ENCODE measurements around the gene STK32B. TPM values are rescaled to one million over a fixed set of nuclear protein-coding genes. Genes with fewer than 3 reads are reported as not detected.

Gene STK32B
- total RNA-seq, 2 experiments from 2014 or later = not detected

DNA sequence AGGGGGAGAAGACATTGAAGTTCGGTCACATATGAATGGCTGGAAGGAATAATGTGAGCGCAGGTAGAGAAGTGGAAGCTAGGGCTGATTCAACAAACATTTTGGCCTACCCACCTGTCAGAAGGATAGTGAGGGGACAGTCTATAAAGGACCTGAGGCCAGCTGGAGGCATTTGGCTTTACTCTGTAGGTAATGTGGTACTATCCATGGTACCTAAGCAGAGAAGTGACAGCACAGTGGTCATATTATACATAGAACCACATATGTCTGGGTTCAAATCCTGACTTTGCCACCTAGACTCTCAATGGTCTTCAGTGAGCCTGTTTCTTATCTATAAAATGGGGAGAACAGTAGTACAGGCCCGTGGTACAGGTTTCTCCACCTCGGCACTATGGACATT lies 400.0 kb downstream of the STK32B start:
- no TSS peak for BruUV-seq (replicated peaks)
- H3K27ac ChIP-seq (ENCODE audit: low read depth, low read length, poor library complexity, severe bottlenecking) = no peak overlapping the region
- POLR2A ChIA-PET = no interaction called here

DNA sequence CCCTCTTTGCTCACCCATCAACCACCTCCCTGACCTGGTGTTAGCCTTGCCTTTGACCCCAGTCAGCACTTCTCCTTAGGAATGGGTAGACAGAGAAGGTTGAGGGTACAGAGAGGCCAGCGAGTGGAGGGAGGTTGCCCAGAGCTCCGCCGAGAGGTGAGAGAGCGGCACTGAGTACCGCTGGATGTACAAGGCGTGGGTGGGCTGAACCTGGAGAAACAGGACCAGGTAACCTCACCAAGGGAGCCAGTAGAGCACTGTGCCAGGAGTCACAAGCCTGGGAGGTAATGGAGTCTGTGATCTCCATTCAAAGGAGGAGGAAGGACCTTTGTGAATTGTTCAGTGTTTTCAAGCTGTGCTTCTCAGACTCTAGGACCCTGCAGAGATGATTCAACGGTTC lies 400.9 kb downstream of the STK32B start:
- intact Hi-C loops (cut with micrococcal nuclease; ENCODE audit: unreplicated experiment) = no loop called here
- H2AFZ ChIP-seq (ENCODE audit: low read length) = no peak overlapping the region
- BruUV-seq (replicated peaks) = no TSS peak
- H3K27ac ChIP-seq (ENCODE audit: low read depth, low read length, poor library complexity, severe bottlenecking) = no peak overlapping the region
- H3K9me3 ChIP-seq (ENCODE audit: low read length) = no peaks in the 10 kb centered on the region
- H3K4me2 ChIP-seq (ENCODE audit: low read length) = no peak overlapping the region
- no peaks in the 10 kb centered on the region for H4K20me1 ChIP-seq (ENCODE audit: insufficient read depth, low read length)
- POLR2A ChIA-PET = no interaction called here
- H3K9me2 ChIP-seq (ENCODE audit: insufficient read depth, low read length) = no peaks in the 10 kb centered on the region
- no peaks in the 10 kb centered on the region for H3K79me2 ChIP-seq (ENCODE audit: insufficient read depth, low read depth, low read length)
- CTCF ChIA-PET (ENCODE audit: unreplicated experiment) = no interaction called here
- DNase-seq (ENCODE audit: low spot score) = no peak
- TF ChIP-seq, protein P1, sequence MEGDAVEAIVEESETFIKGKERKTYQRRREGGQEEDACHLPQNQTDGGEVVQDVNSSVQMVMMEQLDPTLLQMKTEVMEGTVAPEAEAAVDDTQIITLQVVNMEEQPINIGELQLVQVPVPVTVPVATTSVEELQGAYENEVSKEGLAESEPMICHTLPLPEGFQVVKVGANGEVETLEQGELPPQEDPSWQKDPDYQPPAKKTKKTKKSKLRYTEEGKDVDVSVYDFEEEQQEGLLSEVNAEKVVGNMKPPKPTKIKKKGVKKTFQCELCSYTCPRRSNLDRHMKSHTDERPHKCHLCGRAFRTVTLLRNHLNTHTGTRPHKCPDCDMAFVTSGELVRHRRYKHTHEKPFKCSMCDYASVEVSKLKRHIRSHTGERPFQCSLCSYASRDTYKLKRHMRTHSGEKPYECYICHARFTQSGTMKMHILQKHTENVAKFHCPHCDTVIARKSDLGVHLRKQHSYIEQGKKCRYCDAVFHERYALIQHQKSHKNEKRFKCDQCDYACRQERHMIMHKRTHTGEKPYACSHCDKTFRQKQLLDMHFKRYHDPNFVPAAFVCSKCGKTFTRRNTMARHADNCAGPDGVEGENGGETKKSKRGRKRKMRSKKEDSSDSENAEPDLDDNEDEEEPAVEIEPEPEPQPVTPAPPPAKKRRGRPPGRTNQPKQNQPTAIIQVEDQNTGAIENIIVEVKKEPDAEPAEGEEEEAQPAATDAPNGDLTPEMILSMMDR (conservative IDR thresholded peaks at IDR 0.05; ENCODE audit: low read length) = no peak
- TF ChIP-seq EZH2phosphoT487 (IDR thresholded peaks at IDR 0.05; ENCODE audit: borderline replicate concordance, low read depth, low read length) = no peak
- no peaks in the 10 kb centered on the region for H3K4me1 ChIP-seq (ENCODE audit: insufficient read depth, low read length, poor library complexity, severe bottlenecking)
- H3K36me3 ChIP-seq (ENCODE audit: insufficient read depth, low read length) = no peaks in the 10 kb centered on the region
- no peak overlapping the region for H3K4me3 ChIP-seq (ENCODE audit: low read depth, low read length, poor library complexity, severe bottlenecking)

More for the DNA sequence above, 400.0 kb downstream of the STK32B start:
- Histone ChIP-seq H3K79me2 (ENCODE audit: insufficient read depth, low read depth, low read length) (no peaks in the 10 kb centered on the region), H3K4me3 (ENCODE audit: low read depth, low read length, poor library complexity, severe bottlenecking) (no peak overlapping the region), H3K9me3 (ENCODE audit: low read length) (no peaks in the 10 kb centered on the region), H4K20me1 (ENCODE audit: insufficient read depth, low read length) (no peaks in the 10 kb centered on the region), H3K4me2 (ENCODE audit: low read length) (no peak overlapping the region), H2AFZ (ENCODE audit: low read length) (no peak overlapping the region), H3K9me2 (ENCODE audit: insufficient read depth, low read length) (no peaks in the 10 kb centered on the region), H3K4me1 (ENCODE audit: insufficient read depth, low read length, poor library complexity, severe bottlenecking) (no peaks in the 10 kb centered on the region), H3K36me3 (ENCODE audit: insufficient read depth, low read length) (no peaks in the 10 kb centered on the region)
- CTCF ChIA-PET (ENCODE audit: unreplicated experiment) = no interaction called here
- intact Hi-C loops (cut with micrococcal nuclease; ENCODE audit: unreplicated experiment) = no loop called here
- TF ChIP-seq, protein P1 (conservative IDR thresholded peaks at IDR 0.05; ENCODE audit: low read length) = no peak
- TF ChIP-seq EZH2phosphoT487 (IDR thresholded peaks at IDR 0.05; ENCODE audit: borderline replicate concordance, low read depth, low read length) = no peak
- no peak for DNase-seq (ENCODE audit: low spot score)

DNA sequence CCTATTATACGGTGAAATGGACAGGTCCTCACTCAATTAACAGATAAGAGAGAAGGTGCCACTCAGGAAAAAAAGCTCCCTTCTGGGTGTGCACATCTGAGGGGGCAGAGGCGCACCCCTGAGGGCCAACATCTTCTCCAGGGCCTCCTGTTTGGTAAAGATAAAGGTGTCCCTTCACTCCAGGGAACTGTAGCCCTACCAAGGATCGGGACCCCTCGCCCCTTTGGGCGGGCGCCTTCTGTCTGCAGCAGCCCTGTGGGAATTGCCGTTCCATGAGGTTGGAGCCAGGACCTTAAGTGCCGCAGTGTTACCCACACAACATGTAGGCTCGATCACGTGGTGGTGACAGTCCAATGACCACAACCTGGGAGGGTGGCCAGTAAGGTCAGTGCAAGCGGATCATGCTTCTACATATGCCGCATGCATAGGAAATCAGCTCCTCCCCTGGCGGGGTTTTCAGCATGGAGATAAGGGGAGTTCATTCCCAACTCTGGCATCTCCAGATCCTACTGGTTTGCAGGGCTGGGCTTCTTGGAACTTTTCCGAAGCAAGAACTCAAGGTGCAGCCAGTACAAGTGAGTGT lies 403.8 kb downstream of the STK32B start:
- Histone ChIP-seq H3K79me2 (ENCODE audit: insufficient read depth, low read depth, low read length) (no peaks in the 10 kb centered on the region), H3K9me3 (ENCODE audit: low read length) (no peaks in the 10 kb centered on the region), H3K4me2 (ENCODE audit: low read length) (no peak overlapping the region), H3K9me2 (ENCODE audit: insufficient read depth, low read length) (no peaks in the 10 kb centered on the region), H3K36me3 (ENCODE audit: insufficient read depth, low read length) (no peaks in the 10 kb centered on the region), H3K4me3 (ENCODE audit: low read depth, low read length, poor library complexity, severe bottlenecking) (no peak overlapping the region), H3K27ac (ENCODE audit: low read depth, low read length, poor library complexity, severe bottlenecking) (no peak overlapping the region), H4K20me1 (ENCODE audit: insufficient read depth, low read length) (no peaks in the 10 kb centered on the region), H3K4me1 (ENCODE audit: insufficient read depth, low read length, poor library complexity, severe bottlenecking) (no peaks in the 10 kb centered on the region), H2AFZ (ENCODE audit: low read length) (no peak overlapping the region)
- intact Hi-C loops (cut with micrococcal nuclease; ENCODE audit: unreplicated experiment) = no loop called here
- TF ChIP-seq, protein P1 (conservative IDR thresholded peaks at IDR 0.05; ENCODE audit: low read length) = no peak
- TF ChIP-seq EZH2phosphoT487 (IDR thresholded peaks at IDR 0.05; ENCODE audit: borderline replicate concordance, low read depth, low read length) = no peak
- no TSS peak for BruUV-seq (replicated peaks)
- CTCF ChIA-PET (ENCODE audit: unreplicated experiment) = no interaction called here
- DNase-seq (ENCODE audit: low spot score) = no peak
- POLR2A ChIA-PET = no interaction called here
